H1 (cell line): ENCODE measurements around the gene CENPX. TPM values are rescaled to one million over a fixed set of nuclear protein-coding genes. Genes with fewer than 3 reads are reported as not detected.

Source experiments
- BRCA1 ChIP-seq: IDR thresholded peaks from 2 replicates; pipeline ENCODE4 v1.6.1; 2012; ENCODE audit warnings: low read depth, low read length, improper control_type of control experiment
- CEBPB ChIP-seq: IDR thresholded peaks from 2 replicates; pipeline ENCODE4 v1.6.1; 2012; ENCODE audit warnings: low read depth, low read length
- EGR1 ChIP-seq: IDR thresholded peaks from 2 replicates; pipeline ENCODE4 v1.6.1; 2011; ENCODE audit warnings: low read depth, low read length, borderline replicate concordance
- NANOG ChIP-seq: IDR thresholded peaks from 2 replicates; pipeline ENCODE4 v1.6.1; 2011; ENCODE audit warnings: low read length, low read depth, mild to moderate bottlenecking, inconsistent platforms; ENCODE audit not compliant: insufficient read depth, poor library complexity, severe bottlenecking
- PHF8 ChIP-seq: fragments of 200-600 bp; sonication (generic); conservative IDR thresholded peaks from 2 replicates; pipeline ENCODE4 v1.7.1; 2012; ENCODE audit warnings: low read depth, mild to moderate bottlenecking, inconsistent platforms, low read length, moderate library complexity
- POLR2AphosphoS5 ChIP-seq: IDR thresholded peaks from 2 replicates; pipeline ENCODE4 v1.6.1; 2011; ENCODE audit warnings: low read depth, low read length
- RFX5 ChIP-seq: IDR thresholded peaks from 2 replicates; pipeline ENCODE4 v1.6.1; 2011; ENCODE audit warnings: low read depth, low read length, improper control_type of control experiment, borderline replicate concordance
- polyA plus RNA-seq, 7 experiments: library from polyadenylated mRNA; depleted of rRNA in 3 of 7; stranded (reverse) in 5 of 7; unstranded in 2 of 7; fragments of >200 nt in 5 of 7; fragments of 200-250 nt in 2 of 7; gene quantifications; 1 replicate in 5 of 7; 2 replicates in 1 of 7; 4 replicates in 1 of 7; pipeline versions ENCODE4 v1.2.1 to v1.2.3, GENCODE V29; 2011 to 2013; ENCODE audit warnings: missing spikeins in 2 of 7, mixed read lengths in 2 of 7
- total RNA-seq: library from RNA; stranded (reverse); fragmentation: NEBNext Ultra II Directional; extraction: Animal tissue kit (Norgen Biotek cat#: 25700); gene quantifications from 2 replicates; pipeline ENCODE4 v1.2.1, GENCODE V29; 2021

Gene CENPX
- total and polyA plus RNA-seq, 2 of the 8 experiments (the other 6 are each of a cell fraction or from before 2014, with no cell fraction given): 116 to 122 TPM

DNA sequence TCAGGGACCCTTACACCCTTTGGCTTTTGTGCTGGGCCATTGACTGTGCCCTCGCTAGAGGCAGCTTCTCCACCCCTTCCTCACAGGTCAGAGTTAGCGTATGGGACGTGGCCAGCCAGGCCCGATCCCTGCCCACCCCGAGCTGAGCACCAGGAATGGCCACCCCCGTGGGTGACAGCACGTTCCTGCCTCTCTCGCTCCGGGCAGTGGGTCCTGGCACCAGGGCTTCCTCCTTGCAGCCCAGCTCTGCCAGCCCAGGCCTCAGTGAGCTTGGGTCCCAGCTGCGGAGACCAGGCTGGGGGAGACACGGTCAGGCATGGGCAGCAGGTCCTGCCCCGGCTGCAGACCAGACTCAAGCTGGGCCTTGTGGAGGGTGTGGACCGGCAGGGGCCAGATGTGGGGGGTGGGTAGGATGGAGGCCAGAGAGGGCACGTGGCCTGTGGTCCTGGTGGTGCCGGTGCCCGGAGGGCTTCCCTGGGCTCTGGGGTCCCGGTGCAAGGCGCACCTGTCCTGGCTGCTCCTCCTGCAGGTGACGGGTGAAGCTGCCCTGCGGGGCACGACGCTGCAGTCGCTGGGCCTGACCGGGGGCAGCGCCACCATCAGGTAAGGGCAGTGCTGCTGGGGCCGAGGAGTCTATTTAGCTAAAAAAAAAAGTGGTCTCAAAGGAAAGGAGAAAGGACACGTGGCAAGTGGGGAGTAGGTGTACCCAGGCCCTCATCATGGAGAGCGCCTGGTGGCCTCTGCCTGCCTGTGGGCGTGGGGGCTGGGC, 27.0 kb downstream of the CENPX start (continued):
- TF ChIP-seq PHF8 (no peak), RFX5 (no peak), NANOG (no peak), POLR2AphosphoS5 (no peak), EGR1 (0 out of 2 replicates have a peak, but pooled peaks have one; percentile 36), CEBPB (no peak), BRCA1 (no peak)
